Ishikawa (cell line): ENCODE measurements around the gene KCNK6.
A peak's percentile ranks its signal among the peaks of the same experiment; 100 is the strongest.

Source experiments
- CEBPB ChIP-seq: IDR thresholded peaks from 2 replicates; pipeline ENCODE4 v1.6.1; 2012
- CREB1 ChIP-seq: IDR thresholded peaks from 2 replicates; pipeline ENCODE4 v1.6.1; 2012; ENCODE audit warnings: low read depth
- EGR1 ChIP-seq: IDR thresholded peaks from 2 replicates; pipeline ENCODE4 v1.6.1; 2012
- EP300 ChIP-seq: IDR thresholded peaks from 2 replicates; pipeline ENCODE4 v1.6.1; 2012; ENCODE audit warnings: borderline replicate concordance
- FOXM1 ChIP-seq: IDR thresholded peaks from 2 replicates; pipeline ENCODE4 v1.6.1; 2012; ENCODE audit warnings: low read depth, borderline replicate concordance
- MAX ChIP-seq: IDR thresholded peaks from 2 replicates; pipeline ENCODE4 v1.6.1; 2012
- NFIC ChIP-seq: IDR thresholded peaks from 2 replicates; pipeline ENCODE4 v1.6.1; 2012
- RAD21 ChIP-seq: IDR thresholded peaks from 2 replicates; pipeline ENCODE4 v1.6.1; 2012; ENCODE audit warnings: low read depth
- TAF1 ChIP-seq: IDR thresholded peaks from 2 replicates; pipeline ENCODE4 v1.6.1; 2012; ENCODE audit warnings: low read depth, mild to moderate bottlenecking
- TCF12 ChIP-seq: IDR thresholded peaks from 2 replicates; pipeline ENCODE4 v1.6.1; 2012; ENCODE audit warnings: low read depth
- TEAD4 ChIP-seq: IDR thresholded peaks from 2 replicates; pipeline ENCODE4 v1.6.1; 2012
- USF1 ChIP-seq: IDR thresholded peaks from 2 replicates; pipeline ENCODE4 v1.6.1; 2012
- YY1 ChIP-seq: IDR thresholded peaks from 2 replicates; pipeline ENCODE4 v1.6.1; 2012; ENCODE audit warnings: low read depth
- ZBTB7A ChIP-seq: IDR thresholded peaks from 2 replicates; pipeline ENCODE4 v1.6.1; 2012; ENCODE audit warnings: low read depth
- TF ChIP-seq, protein P1 (sequence below): IDR thresholded peaks from 2 replicates; pipeline ENCODE4 v1.6.1; 2012; ENCODE audit warnings: low read depth, mild to moderate bottlenecking

Gene KCNK6

GRCh38 chr19:38337360-38337653 lies 17.7 kb downstream of the KCNK6 start:
- TF ChIP-seq YY1: no peak
- no peak; the same call in 1 of the 2 replicates for TF ChIP-seq TEAD4
- TF ChIP-seq TCF12: no peak
- no peak for TF ChIP-seq EGR1
- no peak for TF ChIP-seq RAD21
- TF ChIP-seq, protein P1, sequence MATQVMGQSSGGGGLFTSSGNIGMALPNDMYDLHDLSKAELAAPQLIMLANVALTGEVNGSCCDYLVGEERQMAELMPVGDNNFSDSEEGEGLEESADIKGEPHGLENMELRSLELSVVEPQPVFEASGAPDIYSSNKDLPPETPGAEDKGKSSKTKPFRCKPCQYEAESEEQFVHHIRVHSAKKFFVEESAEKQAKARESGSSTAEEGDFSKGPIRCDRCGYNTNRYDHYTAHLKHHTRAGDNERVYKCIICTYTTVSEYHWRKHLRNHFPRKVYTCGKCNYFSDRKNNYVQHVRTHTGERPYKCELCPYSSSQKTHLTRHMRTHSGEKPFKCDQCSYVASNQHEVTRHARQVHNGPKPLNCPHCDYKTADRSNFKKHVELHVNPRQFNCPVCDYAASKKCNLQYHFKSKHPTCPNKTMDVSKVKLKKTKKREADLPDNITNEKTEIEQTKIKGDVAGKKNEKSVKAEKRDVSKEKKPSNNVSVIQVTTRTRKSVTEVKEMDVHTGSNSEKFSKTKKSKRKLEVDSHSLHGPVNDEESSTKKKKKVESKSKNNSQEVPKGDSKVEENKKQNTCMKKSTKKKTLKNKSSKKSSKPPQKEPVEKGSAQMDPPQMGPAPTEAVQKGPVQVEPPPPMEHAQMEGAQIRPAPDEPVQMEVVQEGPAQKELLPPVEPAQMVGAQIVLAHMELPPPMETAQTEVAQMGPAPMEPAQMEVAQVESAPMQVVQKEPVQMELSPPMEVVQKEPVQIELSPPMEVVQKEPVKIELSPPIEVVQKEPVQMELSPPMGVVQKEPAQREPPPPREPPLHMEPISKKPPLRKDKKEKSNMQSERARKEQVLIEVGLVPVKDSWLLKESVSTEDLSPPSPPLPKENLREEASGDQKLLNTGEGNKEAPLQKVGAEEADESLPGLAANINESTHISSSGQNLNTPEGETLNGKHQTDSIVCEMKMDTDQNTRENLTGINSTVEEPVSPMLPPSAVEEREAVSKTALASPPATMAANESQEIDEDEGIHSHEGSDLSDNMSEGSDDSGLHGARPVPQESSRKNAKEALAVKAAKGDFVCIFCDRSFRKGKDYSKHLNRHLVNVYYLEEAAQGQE: no peak
- no peak for TF ChIP-seq ZBTB7A
- TF ChIP-seq FOXM1: no peak
- 0 out of 2 replicates have a peak, but pooled peaks have one; percentile 12 for TF ChIP-seq TAF1

GRCh38 chr19:38340927-38341326 lies 21.3 kb downstream of the KCNK6 start:
- TF ChIP-seq NFIC (no peak), ZBTB7A (no peak), TAF1 (no peak), RAD21 (no peak), CEBPB (no peak), TEAD4 (no peak), TCF12 (no peak), USF1 (no peak), CREB1 (no peak), EGR1 (no peak), YY1 (no peak), MAX (no peak), FOXM1 (no peak), EP300 (no peak)
- TF ChIP-seq, protein P1: no peak

DNA sequence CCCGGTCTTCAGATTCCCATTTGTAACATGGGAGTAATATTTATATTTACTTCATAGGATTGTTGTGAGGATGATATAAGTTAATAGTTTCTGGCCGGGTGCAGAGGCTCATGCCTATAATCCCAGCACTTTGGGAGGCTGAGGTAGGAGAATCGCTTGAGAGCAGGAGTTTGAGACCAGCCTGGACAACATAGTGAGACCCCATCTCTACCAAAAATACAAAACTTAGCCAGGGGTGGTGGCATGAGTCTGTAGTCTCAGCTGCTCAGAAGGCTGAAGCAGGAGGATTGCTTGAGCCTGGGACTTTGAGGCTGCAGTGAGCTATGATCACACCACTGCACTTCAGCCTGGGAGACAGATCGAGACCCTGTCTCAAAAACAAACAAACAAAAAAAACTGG lies 27.2 kb downstream of the KCNK6 start:
- TF ChIP-seq USF1: no peak
- no peak for TF ChIP-seq TCF12
- TF ChIP-seq, protein P1: no peak
- no peak for TF ChIP-seq ZBTB7A
- TF ChIP-seq NFIC: no peak
- no peak for TF ChIP-seq MAX
- no peak for TF ChIP-seq CREB1
- no peak for TF ChIP-seq EP300
- no peak for TF ChIP-seq YY1
- TF ChIP-seq EGR1: no peak
- TF ChIP-seq CEBPB: no peak
- no peak for TF ChIP-seq RAD21
- TF ChIP-seq TEAD4: no peak
- no peak for TF ChIP-seq TAF1
- no peak for TF ChIP-seq FOXM1

DNA sequence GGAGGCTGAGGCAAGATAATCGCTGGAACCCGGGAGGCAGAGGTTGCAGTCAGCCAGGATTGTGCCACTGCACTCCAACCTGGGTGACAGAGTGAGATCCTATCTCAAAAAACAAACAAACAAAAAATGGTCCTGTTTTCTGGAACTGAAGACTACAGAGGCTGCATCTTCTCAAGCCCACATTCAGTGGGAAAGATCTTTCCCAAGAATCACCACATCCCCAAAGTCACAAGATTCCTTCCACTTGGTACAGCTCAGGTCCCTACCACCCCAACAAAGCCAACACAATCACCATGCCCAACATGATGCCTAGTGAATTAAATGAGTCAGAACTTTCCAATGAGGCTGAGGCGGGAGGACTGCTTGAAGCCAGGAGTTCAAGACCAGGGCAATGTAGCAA lies 31.2 kb downstream of the KCNK6 start:
- TF ChIP-seq RAD21: no peak

DNA sequence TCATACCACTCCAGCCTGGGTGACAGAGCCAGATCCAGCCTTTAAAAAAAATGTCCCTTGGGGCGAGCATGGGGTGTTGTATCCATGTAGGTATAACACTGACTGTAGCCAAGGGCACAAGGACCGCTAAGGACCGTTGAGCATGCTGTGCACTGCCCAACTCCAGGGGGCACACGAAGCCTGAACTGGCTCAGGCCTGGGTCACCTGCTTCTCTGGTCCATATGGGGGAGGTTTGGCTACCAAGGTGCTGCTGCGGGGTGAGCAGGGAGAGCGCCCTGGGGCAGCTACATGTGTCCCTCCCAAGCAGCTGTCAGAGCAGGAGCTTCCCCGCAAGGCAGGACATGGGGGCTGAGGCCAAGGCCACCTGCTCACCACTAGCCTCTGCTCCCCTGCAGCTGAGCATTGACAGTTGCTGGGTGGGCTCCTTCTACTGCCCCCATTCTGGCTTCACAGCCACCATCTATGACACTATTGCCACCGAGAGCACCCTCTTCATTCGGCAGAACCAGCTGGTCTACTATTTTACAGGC lies 32.3 kb downstream of the KCNK6 start:
- no peak for TF ChIP-seq MAX
- no peak for TF ChIP-seq FOXM1
- TF ChIP-seq YY1: no peak
- TF ChIP-seq EGR1: no peak
- TF ChIP-seq, protein P1: no peak
- TF ChIP-seq NFIC: no peak
